Stimulated activated CD4-positive, alpha-beta T cell treated with anti-CD3 and anti-CD28 coated beads, Interleukin-2, amount 100 ng/mL, for 4 hours (primary cell): ENCODE data around the gene ADARB2.
"Not testable (repeated sequence)": the region's sequence is repeated elsewhere in the genome, so short reads cannot be mapped to it uniquely, and the experiment has no call there.

ENCODE experiments used
- DNase-seq: peaks from one replicate; pipeline ENCODE4 v3.0.0-alpha.2; 2020; ENCODE audit warnings: low read depth

ADARB2 gene

DNA sequence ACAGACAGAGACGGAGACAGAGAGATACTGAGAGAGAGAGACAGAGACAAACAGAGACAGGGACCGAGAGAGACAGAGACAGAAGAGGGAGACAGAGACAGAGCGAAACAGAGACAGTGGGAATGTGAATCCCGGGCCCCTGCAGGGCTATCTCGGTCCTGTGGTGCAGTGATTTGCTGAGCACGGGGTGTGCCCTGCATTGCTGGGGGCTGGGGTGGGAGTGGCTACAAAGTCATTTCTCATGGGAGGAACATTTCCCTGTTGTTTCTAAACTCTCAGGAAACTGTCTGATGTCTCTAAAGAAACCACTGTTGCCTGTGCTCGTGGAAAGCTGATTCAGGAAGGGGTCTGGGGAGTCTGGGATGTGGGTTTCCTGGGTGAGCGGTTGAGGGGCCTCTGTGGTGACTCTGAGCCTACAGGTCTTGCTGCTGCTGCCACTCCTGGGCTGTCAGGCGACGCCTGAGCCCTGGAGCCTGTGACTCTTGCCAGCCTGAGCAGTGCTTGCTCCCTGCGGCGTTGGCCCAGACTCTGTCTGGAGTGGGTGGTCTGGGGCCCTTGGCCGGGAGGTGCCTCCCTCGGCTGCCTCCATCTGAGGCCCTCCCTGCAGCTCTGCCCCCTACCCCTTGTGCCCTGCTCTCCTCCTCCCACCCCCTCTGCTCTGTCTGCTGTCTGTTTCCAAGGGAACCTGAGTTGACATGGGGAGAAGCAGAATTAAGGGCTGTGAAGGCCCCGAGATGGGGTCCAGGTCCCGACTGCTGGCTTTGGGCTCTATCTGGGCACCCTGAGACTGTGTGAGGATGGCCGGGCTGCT, 389.2 kb downstream of the ADARB2 start:
- no peak for DNase-seq

DNA sequence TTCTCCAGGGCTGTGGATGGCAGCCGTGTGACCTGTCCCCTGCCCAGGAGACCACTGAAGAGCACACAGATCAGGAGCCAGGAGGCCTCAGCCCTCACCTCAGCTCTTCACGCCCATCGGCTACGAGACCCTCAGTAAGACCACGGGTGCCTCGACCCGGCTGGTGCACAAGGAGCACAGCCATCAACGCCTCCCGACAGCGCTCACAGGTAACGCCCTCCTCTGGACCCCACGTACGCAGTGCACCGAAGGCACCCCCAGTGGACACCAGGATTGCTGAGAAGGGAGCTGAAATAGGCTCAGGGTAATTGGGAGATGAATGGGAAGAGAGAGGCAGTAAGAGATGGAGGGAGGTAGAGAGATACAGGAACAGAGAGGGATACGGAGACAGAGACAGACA, 389.8 kb downstream of the ADARB2 start:
- DNase-seq, result no peak

DNA sequence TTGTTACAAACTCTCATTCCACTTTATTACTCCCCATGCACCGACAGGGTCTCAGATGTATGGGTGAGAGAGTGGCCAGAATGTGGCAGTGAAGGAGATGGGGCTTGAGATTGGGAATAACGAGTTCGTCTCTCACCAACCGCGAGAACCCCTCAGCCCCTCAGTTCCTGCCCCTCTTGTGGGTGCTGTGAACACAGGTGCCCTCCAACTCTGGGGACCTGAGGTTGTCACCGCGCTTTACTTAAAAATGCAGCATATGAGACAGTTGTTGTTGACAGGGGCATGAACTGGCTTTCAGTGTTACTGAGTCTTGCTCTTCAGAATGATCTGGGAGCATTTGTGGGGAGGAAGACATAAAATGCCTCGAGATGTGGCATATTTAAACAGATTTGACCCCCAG, 391.1 kb downstream of the ADARB2 start:
- no peak for DNase-seq

DNA sequence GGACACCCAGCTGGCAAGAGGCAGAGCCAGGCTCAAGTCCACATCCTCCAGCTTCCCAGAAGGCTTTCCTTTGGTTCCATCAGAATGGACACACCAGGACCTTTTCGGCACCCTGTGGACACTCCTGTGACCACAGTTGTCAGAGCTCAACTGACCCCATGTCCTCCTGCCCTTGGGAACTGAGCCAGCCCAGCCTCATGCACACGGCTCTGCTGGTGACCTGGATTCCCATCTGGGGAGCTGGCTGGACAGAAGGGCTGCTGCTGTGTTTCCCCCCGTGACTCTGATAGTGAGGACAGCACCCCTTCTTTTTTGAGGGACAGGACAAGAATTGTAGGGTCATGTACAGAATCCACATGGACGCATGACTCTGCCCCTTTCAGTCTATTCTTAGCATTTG, 392.0 kb downstream of the ADARB2 start:
- no peak for DNase-seq

DNA sequence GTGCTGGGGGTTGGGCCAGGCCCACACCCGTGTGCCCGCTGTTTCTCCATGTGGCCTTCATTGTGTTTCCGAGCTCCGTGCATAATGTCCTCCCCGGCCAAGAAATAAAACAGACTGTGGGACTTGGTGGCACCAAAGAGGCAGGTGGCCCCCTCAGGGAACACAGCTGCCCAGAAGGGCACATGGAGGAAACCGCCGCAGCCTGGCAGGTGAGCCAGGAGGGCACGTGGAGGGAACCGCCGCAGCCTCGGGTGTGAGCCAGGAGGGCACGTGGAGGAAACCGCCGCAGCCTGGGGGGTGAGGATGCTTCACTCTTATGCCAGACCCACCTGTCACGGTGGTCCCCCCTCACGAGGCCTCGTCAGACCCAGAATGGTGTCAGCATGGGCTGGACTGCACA, 392.5 kb downstream of the ADARB2 start:
- DNase-seq, result no peak

DNA sequence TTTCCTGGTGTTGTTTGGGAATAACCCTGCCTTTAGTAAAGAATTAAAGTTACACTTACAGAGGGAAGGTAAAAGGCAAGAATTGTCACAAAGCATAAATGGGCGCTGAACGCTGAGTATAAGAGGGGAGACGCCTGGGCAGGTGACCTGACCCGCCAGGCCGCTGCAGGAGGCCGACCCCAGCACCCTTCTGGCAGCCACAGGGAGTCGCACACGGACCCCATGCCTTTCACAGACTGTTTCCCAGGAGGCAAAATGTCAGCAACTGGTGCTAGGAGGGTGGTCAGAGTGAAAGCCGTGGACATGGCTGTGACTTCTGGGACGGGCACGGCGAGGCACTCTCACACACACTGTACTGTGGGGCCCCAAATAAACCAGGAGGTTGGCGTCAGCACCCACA, 392.9 kb downstream of the ADARB2 start:
- DNase-seq, result no peak

DNA sequence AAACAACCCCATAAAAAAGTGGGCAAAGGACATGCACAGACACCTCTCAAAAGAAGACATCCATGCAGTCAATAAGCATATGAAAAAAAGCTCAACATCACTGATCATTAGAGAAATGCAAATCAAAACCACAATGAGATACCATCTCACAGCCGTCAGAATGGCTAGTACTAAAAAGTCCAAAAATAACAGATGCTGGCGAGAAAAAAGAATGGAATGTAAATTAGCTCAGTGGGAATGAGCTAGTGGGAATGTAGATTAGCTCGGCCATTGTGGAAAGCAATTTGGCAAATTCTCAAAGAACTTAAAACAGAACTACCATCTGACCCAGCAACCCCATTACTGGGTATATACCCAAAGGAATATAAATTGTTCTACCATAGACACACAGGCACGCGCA, 394.1 kb downstream of the ADARB2 start:
- DNase-seq, result no peak

DNA sequence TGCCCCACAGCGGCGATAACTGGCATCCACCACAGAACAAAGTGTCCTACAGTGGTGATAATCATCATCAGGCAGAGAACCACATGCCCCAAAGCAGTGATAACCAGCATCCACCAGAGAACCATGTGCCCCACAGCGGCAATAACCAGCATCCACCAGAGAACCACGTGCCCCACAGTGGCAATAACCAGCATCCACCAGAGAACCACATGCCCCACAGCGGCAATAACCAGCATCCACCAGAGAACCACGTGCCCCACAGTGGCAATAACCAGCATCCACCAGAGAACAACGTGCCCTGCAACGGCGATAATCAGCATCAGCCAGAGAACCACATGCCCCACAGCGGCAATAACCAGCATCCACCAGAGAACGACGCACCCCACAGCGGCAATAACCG, 396.3 kb downstream of the ADARB2 start:
- not testable (repeated sequence) for DNase-seq

DNA sequence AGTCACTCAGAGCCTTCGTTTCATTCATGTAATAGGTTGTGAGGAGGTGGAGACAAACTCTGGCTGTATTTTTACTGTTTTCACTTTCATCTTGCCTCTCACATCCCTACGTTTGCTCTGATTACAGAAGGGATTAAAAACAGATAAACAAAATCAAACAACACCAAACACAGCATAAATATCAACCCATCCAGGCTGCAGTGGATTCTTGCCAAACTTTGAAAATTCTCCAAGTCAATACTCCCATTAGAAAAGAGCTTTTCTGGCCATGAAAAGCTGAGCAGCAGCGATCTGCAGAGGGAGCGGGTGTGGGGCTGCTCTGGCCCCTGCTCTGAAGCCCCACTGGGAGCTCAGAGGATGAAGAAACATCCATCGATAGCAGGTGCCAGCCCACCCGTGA, 397.9 kb downstream of the ADARB2 start:
- DNase-seq, result no peak

DNA sequence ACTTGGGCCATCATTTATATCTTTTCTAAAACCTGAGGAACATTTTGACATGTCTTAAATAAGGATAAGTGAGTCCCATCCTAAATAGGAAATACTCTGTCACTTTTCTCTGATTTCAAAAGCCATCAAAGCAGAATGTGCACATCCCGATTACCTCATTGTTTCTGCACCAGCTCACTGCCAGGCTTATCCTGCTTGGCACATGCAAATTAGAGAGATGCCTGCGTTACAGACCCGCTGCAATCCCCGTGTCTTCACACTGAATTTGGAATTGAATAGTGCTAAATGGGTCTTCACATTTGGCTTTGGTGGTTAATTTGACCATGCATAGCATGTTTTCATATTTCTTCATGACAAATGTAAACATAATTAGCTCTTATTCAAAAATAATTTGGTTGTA, 401.7 kb downstream of the ADARB2 start:
- no peak for DNase-seq

DNA sequence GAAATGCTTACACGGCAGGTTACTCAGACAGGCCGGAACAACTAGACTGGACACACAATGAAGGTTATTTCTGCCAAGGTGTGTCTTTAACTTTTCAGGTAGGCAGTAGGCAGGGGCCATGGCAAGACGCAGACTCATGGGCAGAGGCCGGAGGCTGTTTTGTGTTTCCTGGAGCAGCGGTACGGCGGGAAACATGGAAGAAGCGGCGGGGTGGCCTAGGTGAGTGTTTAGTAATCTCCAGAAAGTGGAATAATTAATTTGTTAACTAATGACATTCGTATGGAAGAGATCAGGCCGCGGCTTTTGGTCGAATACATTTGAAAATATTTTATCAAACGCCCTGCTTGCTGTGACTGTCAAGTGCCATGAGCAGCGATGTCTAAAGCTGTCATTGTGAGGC, 403.3 kb downstream of the ADARB2 start:
- no peak for DNase-seq

DNA sequence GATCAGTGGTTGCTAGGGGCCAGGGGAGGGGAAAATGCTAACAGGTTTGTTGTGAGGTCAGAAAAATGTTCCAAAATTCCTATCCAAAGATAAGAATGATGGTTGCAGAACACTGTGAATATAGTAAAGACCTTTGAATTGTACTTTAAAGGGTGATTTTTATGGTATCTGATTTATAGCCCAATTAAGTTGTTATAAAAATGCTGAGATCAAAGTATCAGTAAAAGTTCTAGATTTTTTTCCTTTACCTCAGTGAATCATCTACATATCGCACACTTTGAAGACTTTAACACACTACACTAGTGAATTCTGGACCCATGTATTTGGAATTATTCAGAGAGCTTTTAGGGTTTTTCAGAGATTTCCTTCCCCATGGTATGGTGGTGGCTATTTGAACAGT, 405.8 kb downstream of the ADARB2 start:
- DNase-seq, result no peak

DNA sequence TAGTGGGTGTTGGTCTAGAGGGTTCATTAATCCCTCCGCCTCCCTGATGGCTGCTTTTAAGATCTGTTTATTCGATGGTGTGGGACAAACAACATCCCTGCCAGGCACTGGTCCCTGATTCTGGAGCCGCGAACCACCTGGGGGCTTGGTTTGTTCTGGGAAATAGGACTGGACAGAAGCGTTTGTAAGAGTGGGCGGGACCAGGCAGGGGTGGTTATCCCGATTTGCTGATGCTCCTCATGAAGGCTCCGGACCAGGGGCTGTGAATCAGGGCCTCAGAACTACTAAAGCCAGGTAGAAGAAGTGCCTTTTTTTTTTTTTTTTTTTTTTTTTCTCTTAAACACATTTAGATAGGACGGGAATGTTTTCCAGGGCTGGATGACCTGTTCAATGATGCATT, 407.7 kb downstream of the ADARB2 start:
- no peak for DNase-seq

DNA sequence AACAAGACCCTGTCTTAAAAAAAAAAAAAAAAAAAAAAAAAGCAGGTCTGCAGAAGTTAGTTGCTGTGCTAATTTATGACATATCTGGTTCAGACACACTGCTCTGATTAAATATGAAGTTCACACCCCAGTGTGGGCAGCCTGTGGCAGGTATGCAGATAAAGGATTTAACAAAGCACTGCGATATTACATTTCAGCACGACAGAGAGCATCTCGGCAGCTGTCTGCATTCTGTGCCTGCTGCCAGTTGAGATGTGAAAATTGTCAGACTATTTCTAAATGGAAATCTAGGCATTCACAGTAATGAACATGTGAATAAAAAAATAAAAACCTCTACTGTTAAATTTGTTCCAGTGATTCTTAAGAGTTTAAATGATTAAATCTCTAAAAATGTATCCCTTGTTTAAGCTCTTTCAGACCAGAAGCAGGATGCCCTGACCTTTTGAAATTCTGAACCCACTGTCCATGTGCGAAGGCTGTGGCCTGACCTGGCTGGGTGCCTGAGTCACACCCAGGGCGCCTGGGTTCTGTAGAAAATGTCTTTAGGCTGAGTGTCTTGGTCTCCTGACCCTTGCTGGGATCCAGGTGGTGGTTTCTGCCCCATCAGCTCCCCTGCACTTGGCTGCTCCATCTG, 408.2 kb downstream of the ADARB2 start:
- no peak for DNase-seq

DNA sequence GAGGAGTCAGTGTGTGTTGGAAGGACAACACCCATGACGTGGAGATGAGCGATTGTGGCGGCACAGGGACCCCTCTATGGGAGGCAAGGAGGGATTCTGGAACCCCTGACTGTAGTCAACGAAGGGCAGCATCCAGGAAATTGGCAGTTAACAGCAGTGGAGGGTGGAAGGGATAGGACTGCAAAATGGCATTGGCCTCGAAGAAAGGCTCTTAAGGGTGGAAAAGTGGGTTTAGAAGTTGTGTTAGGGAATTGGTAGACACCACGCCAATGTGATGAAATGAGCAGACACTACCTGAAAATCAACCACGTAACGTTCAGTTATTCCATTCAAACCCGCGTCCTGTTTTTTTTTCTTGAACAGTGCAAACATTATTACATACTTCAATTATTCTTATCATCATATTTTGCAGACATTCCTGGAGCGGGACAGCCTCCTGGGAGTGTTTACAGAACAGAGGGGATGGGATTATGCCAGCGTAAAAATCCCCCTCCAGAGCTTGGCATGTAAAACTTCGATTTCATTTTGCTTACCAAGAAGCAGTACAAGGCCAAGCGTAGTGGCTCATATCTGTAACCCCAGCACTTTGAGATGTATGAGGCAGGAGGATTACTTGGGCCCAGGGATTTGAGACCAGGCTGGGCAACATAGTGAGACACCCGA, 409.0 kb downstream of the ADARB2 start:
- DNase-seq, result no peak

DNA sequence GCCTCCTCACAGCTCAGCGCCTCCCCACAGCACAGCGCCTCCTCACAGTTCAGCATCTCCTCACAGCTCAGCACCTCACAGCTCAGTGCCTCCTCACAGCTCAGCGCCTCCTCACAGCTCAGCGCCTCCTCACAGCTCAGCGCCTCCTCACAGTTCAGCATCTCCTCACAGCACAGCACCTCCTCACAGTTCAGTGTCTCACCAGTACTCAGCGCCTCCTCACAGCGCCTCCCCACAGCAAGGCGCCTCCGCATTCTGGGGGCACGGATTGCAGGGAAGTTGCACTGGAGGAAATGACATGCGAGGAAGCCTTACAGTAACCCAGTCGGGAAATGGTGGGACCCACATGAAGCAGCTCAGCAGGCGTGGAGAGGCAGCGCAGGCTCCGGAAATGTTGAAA, 409.6 kb downstream of the ADARB2 start:
- no peak for DNase-seq

DNA sequence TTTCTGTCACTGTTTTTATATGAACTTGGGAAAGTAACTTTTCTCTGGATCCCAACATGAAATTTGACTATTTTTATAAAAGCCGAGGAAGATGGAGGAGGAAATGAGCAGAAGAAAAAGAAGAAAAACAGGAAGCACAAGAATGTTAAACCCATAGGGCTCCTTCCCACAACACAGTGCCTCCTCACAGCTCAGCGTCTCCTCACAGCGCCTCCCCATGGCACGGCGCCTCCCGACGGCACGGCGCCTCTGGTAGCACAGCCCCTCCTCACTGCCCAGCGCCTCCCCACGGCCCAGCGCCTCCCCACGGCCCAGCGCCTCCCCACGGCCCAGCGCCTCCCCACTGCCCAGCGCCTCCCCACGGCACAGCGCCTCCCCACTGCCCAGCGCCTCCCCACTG, 410.8 kb downstream of the ADARB2 start:
- not testable (repeated sequence) for DNase-seq

DNA sequence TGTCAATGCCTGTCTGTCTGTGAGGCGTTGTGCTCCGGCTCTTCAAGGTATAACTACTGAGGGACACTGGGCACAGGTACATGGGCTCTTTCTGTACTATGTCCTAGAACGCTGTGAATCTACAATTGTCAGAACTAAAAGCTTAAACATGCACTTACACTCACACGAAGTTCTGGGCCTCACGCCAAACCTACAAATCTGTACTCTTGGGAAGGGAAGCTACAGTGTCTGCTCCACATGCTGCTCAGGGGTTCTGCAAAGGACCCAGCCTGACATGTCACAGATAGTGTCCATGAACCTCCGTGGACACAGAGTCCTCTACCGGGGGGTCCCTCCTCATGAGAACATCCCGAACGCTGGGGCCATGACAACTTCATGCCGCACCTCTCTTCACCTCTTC, 412.4 kb downstream of the ADARB2 start:
- no peak for DNase-seq

DNA sequence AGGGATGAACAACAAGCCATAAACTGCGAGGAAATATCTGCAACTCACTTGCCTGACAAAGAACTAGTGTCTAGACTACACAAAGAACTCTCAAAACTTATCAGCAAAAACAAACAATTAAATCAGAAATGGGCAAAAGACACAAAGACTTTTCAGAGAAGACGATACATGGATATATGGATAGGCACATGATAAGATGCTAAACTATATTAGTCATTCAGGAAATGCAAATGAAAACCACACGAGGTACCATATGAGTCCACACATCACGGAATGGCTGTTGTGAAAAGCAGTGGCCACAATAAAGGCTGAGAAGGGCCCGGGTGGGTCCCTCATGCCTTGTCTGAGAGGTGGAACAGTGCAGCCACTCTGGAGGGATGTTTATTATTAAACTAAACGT, 413.4 kb downstream of the ADARB2 start:
- no peak for DNase-seq

DNA sequence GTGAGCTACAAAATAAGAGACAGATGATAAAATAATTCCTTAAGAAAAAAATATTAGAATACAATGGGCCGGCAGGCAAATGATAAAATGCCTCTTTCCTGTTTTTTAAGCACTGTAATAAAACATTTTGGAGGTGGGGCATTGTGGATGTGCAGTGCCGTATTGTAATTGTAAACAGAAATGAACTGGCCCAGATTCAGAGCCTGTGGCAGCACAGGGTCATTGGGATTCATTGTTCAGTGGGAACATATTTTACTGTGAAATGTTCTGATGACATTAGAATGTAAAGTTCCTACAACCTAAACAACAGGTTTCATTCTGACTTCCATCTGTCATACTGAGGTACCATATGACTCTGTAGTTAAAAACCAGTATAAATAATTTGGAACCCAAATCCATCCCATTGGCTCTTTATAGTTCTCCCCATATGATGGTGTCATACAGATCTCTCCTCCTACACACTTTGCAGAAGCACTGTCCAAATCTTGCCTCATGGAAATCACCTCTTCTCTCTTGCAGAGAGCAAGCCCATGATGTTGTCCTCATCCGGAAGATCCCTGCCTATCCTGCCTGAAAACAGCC, 416.5 kb downstream of the ADARB2 start:
- no peak for DNase-seq

DNA sequence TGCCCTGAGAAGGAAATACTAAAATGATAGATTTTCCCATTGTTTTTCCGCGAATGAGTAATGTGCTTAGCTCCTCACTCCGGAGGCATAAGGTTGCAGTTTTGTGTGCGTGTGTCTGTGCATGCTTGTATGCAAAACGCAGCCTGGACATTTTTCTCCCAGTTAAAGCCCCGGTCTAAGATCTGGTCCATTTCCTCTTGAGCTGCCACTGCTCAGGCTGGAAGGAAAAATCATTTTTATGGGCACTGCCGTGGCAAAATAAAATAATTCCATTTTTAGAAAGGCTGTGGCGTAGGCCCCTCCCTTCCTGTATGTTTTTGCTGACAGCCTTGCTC, 420.5 kb downstream of the ADARB2 start:
- no peak for DNase-seq

DNA sequence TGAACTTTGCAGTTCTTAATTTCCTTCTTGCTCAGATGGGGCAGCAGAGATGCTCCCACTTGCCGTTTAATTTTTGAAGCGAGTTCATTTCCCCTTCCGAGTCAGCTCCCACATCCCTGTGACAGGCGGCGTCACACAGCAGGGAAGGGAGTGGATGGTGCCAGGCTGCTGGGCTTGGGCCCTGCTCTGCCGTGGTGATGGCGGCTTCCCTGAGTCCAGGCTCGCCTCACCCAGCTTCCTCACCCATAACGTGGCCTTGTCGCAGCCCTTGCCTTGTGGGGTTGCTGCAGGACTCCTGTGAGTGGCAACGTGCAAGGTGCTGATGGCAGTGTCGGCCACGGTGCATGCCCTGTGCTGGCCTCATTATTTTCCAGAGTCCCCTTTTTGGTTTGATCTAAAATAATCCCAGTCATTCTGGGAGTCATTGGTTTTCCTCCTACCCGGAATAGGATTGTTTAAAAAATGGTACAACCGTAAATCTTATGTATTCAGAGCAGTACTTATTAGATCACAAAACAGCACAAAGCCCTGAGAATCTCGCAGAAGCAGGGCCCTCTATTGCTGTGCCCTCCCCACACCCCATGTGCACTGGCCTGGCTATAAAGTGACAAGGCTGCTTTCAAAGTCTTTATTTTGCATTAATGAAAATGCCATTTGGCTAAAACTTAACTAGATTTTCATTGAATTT, 421.1 kb downstream of the ADARB2 start:
- DNase-seq, result no peak

DNA sequence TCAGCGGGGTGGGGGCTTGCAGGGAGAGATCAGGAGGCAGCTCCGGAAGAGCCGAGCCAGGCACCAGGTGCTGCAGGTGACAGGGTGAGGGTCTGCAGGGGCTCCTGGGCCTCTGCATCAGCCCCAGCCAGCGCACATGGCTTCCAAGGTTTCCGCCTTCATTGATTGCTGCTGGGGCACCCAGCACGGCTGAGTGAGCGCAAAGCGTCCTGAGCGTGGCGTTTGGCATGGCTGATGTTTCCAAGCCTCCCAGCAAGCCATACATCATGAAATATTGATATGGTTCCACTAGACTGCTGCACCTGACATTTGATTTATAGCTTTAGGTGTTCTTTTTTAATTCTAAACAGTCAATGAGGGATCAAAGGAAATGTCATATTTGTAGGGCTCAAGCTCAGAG, 422.1 kb downstream of the ADARB2 start:
- no peak for DNase-seq
